Prostate gland (tissue), 2 donors: ENCODE measurements around the gene NEK4. TPM values are rescaled to one million over a fixed set of nuclear protein-coding genes. Genes with fewer than 3 reads are reported as not detected.

Experiments used
- DNase-seq: peaks from one replicate; pipeline ENCODE4 v3.0.0-alpha.2; 2019; ENCODE audit warnings: low spot score
- H3K27ac ChIP-seq, 2 donors: fragments of 200-600 bp; sonication (generic); 2 replicates each; pipeline ENCODE4 v1.5.1; 2017 to 2019
- H3K27me3 ChIP-seq: fragments of 200-600 bp; sonication (generic); replicated peaks from 2 replicates; pipeline ENCODE4 v1.5.1; 2019; ENCODE audit not compliant: insufficient read depth
- H3K36me3 ChIP-seq, 2 donors: fragments of 200-600 bp; sonication (generic); 1 replicate in 1 of 2; 2 replicates in 1 of 2; pipeline versions ENCODE4 v1.5.1 to v1.8.1; 2017 to 2019
- H3K4me1 ChIP-seq: fragments of 200-600 bp; sonication (generic); replicated peaks from 2 replicates; pipeline ENCODE4 v1.5.1; 2019
- H3K4me3 ChIP-seq, 2 donors: fragments of 200-600 bp; sonication (generic); 2 replicates each; pipeline ENCODE4 v1.5.1; 2017 to 2019
- H3K9me3 ChIP-seq: fragments of 200-600 bp; sonication (generic); 2 replicates; pipeline ENCODE4 v1.5.1; 2017
- POLR2A ChIP-seq: fragments of 450-650 bp; IDR thresholded peaks from one replicate; pipeline ENCODE4 v1.6.1; 2016; ENCODE audit warnings: antibody characterized with exemption, mild to moderate bottlenecking
- POLR2AphosphoS5 ChIP-seq: sonication (generic); formaldehyde crosslinking; IDR thresholded peaks from one replicate; pipeline ENCODE4 v1.6.1; 2017; ENCODE audit warnings: antibody characterized with exemption
- WGBS: methylation state at CpG from one replicate; pipeline ENCODE4 v1.1.5; 2018; 5-methylcytosine and 5-hydroxymethylcytosine counted together
- intact Hi-C: fragments of 100-400 bp; cut with DNase I; formaldehyde crosslinking; loops from one replicate; pipeline ENCODE4 v1.14.2; 2022
- total RNA-seq, 2 donors: library from RNA; depleted of rRNA; stranded (reverse); fragments of >200 nt; gene quantifications; one replicate each; pipeline ENCODE4 v1.1.0, GENCODE V29; 2016
- TF ChIP-seq, protein P1 (sequence below), 4 experiments: fragments of 200-600 bp in 2 of 4; fragments of 450-650 bp in 2 of 4; sonication (generic) in 2 of 4; IDR thresholded peaks; 1 replicate in 3 of 4; 2 replicates in 1 of 4; pipeline ENCODE4 v1.5.1; 2016 to 2019; ENCODE audit warnings: antibody characterized with exemption in 4 of 4, mild to moderate bottlenecking in 2 of 4, moderate library complexity in 2 of 4

The NEK4 gene
- total RNA-seq, 2 donors from 2014 or later: 24.5 to 49.9 TPM

DNA sequence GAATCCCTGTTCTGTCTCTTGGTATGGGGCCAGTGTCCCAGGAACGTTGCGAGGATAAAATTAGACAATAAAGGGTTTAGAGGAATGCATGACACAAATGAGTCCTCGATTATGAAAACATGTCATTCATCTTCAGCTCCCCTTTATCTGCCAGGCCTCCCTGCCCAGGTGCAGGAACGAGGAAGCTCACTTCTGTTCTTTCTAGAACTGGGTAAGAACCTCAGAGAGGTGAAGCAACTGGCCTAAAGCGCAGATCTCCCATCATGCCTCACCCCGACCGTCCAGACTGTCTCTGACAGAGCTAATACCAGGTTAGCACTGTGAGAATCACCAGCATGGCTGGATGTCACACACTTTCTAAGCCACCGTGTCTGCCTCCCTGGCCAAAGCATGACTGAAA lies 5.1 kb upstream of the NEK4 start:
- DNase-seq: no peak
- WGBS: 54% methylated on average over 8 of the region's 8 CpGs
- no peaks in the 10 kb centered on the region for H3K4me1 ChIP-seq
- H3K27me3 ChIP-seq: no peaks in the 10 kb centered on the region
- no peak overlapping the region for H3K27ac ChIP-seq
- TF ChIP-seq POLR2A (no peak), POLR2AphosphoS5 (no peak)
- TF ChIP-seq, protein P1, sequence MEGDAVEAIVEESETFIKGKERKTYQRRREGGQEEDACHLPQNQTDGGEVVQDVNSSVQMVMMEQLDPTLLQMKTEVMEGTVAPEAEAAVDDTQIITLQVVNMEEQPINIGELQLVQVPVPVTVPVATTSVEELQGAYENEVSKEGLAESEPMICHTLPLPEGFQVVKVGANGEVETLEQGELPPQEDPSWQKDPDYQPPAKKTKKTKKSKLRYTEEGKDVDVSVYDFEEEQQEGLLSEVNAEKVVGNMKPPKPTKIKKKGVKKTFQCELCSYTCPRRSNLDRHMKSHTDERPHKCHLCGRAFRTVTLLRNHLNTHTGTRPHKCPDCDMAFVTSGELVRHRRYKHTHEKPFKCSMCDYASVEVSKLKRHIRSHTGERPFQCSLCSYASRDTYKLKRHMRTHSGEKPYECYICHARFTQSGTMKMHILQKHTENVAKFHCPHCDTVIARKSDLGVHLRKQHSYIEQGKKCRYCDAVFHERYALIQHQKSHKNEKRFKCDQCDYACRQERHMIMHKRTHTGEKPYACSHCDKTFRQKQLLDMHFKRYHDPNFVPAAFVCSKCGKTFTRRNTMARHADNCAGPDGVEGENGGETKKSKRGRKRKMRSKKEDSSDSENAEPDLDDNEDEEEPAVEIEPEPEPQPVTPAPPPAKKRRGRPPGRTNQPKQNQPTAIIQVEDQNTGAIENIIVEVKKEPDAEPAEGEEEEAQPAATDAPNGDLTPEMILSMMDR (IDR thresholded peaks at IDR 0.05): no peak
- no peaks in the 10 kb centered on the region for H3K36me3 ChIP-seq
- no peak overlapping the region for H3K4me3 ChIP-seq
- no peaks in the 10 kb centered on the region for H3K9me3 ChIP-seq
- intact Hi-C loops: loop anchor here (10.0 kb wide), 1 partner anchor 299 kb away; no protein-coding TSS in a partner anchor

DNA sequence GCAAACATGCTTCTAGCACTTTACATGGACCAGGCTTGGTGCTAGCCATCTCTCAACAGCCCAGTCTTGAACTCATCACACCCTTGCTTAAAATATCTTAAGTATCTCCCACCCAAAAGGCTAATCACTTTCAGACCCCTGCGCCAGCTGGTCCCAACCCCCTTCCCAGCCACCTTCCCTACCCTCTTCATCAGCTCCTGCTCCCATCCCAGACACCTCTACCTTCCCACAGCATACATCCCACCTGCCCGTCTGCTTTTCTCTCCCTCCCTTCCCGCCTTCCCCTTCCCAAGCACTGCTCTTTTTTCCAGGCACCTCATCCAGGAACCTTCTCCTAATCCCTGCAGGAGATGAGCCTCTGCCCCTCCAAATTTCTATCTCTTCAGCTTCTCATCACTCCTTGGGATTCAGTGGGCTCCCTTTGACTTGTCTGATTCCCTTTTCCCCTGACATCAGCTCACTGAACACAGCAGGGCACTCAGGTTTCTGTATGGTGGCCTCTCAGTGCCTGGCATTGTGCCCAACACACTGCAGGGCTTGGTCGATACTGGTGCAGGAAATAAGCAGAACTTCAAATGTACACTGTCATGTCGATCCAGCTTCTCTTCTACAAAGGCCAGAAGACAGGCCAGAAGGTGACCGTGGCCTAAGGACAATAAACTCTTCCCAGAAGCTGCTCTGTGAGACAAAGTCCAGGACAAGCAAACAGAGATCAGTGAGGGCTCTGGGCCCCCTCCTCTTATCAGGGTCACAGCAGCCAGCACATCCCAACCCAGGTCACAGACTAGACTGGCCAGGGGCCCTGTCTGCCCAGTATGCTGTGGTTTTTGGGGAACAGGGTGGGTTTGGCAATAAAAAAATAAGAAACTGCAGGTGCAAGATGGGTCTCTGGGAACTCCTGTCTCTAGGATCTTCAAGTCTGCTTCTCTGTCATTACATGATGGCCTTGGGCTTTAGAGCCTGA lies 4.4 kb upstream of the NEK4 start:
- WGBS: 49% methylated on average over 6 of the region's 6 CpGs
- no peaks in the 10 kb centered on the region for H3K9me3 ChIP-seq
- no peak overlapping the region for H3K27ac ChIP-seq
- no peak overlapping the region for H3K4me3 ChIP-seq
- intact Hi-C loops: loop anchor here (10.0 kb wide), 1 partner anchor 300 kb away; no protein-coding TSS in a partner anchor
- no peaks in the 10 kb centered on the region for H3K27me3 ChIP-seq
- DNase-seq: no peak
- TF ChIP-seq POLR2AphosphoS5 (no peak), POLR2A (no peak)
- TF ChIP-seq, protein P1 (IDR thresholded peaks at IDR 0.05): no peak
- no peaks in the 10 kb centered on the region for H3K36me3 ChIP-seq
- H3K4me1 ChIP-seq: no peaks in the 10 kb centered on the region

DNA sequence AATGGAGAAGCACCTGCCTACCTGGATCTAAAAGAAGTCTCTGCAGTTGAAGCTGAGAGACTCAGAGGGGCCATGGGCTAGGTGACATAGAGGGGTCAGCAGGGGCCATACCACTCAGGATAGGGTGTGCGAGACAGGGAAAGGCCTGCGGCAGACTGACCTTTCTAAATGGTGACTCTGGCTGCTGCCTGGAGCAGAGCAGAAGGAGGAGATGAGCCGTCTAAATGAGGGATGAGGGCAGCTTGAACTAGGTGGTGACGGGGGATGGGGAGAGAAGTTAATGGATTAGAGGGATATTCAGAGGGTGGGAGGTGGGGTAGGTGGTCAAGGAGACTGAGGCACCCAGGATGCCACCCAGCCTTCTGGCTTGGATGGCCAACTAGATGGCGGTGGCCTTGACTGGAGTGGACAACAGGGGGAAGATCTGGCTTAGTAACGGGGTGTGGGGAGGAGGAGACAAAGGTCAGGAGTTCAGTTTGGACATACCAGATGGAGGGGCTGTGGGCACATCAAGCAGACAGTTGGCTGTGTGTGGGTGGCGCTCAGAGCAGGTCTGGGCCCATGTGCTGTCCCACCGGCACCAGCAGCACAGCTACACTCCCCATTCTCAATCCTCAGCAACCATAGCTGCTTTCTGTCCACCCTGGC lies 3.5 kb upstream of the NEK4 start:
- intact Hi-C loops: loop anchor here (10.0 kb wide), 1 partner anchor 301 kb away; no protein-coding TSS in a partner anchor
- no peaks in the 10 kb centered on the region for H3K27me3 ChIP-seq
- 84% methylated on average over 8 of the region's 8 CpGs for WGBS

DNA sequence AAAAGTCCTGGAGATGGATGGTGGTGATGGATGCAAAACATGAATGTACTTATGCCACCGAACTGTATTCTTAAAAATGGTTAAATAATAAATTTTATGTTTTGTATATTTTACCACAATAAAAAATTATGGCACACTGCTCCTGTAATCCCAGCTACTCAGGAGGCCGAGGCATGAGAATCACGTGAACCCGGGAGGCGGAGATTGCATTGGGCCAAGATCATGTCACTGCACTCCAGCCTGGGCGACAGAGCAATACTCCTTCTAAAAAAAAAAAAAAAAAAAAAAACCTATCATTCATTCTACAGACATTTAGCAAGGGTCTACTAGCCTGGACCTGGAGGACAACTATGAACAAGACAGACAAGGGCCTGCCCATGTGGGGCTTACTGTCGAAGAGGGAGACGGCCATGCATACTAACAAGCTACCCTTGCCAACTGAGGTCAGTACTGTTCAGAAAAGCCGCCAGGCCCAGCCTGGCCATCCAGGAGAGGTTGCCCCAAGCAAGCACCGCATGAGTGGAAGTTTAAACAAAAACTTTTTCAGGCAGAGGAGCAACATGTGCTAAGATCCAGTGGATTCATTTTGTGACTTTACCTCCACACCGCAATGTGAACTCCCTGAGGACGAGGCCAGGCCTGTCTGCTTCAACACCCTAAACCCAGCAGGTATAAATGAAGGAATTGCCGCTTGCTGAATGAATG lies 2.8 kb upstream of the NEK4 start:
- TF ChIP-seq POLR2AphosphoS5 (no peak), POLR2A (no peak)
- TF ChIP-seq, protein P1 (IDR thresholded peaks at IDR 0.05): no peak
- Histone ChIP-seq H3K36me3 (no peaks in the 10 kb centered on the region), H3K4me3 (no peak overlapping the region), H3K4me1 (no peaks in the 10 kb centered on the region), H3K27me3 (no peaks in the 10 kb centered on the region), H3K27ac (no peak overlapping the region), H3K9me3 (no peaks in the 10 kb centered on the region)
- WGBS: 90% methylated on average over 13 of the region's 13 CpGs
- no peak for DNase-seq
- intact Hi-C loops: loop anchor here (10.0 kb wide), 1 partner anchor 301 kb away; no protein-coding TSS in a partner anchor

More for the DNA sequence above, 3.5 kb upstream of the NEK4 start:
- H3K36me3 ChIP-seq: no peaks in the 10 kb centered on the region
- TF ChIP-seq POLR2AphosphoS5 (no peak), POLR2A (no peak)
- TF ChIP-seq, protein P1 (IDR thresholded peaks at IDR 0.05): no peak
- no peaks in the 10 kb centered on the region for H3K9me3 ChIP-seq
- DNase-seq: no peak
- no peak overlapping the region for H3K4me3 ChIP-seq
- no peaks in the 10 kb centered on the region for H3K4me1 ChIP-seq
- H3K27ac ChIP-seq: no peak overlapping the region
